Gastrocnemius medialis (tissue), 4 donors: ENCODE results near the gene EYA3. TPM values are rescaled to one million over a fixed set of nuclear protein-coding genes. Genes with fewer than 3 reads are reported as not detected.

Source experiments
- ATAC-seq, 2 donors: fragments of 150-250 bp; one replicate each; pipeline ENCODE4 v1.9.1; 2016
- DNase-seq, 2 donors: peaks; one replicate each; pipeline ENCODE4 v3.0.0-alpha.2; 2019
- H3K27ac ChIP-seq, 4 donors: fragments of 200-600 bp; sonication (generic); 1 replicate in 1 of 4; 2 replicates in 3 of 4; pipeline ENCODE4 v1.5.1; 2016 to 2018; ENCODE audit warnings: mild to moderate bottlenecking in 2 of 4, moderate library complexity in 1 of 4
- H3K27me3 ChIP-seq, 3 donors: fragments of 200-600 bp; sonication (generic) in 2 of 3; 1 replicate in 1 of 3; 2 replicates in 2 of 3; pipeline versions ENCODE4 v1.5.1 to v1.6.0; 2016 to 2019; ENCODE audit warnings: mild to moderate bottlenecking in 1 of 3, moderate library complexity in 1 of 3
- H3K36me3 ChIP-seq, 2 donors: fragments of 200-600 bp; sonication (generic) in 1 of 2; one replicate each; pipeline ENCODE4 v1.5.1; 2017 to 2018
- H3K4me1 ChIP-seq, 2 donors: fragments of 200-600 bp; sonication (generic) in 1 of 2; one replicate each; pipeline ENCODE4 v1.5.1; 2016 to 2017; ENCODE audit warnings: mild to moderate bottlenecking in 2 of 2
- H3K4me3 ChIP-seq, 4 donors: fragments of 200-600 bp; sonication (generic) in 3 of 4; 1 replicate in 1 of 4; 2 replicates in 3 of 4; pipeline ENCODE4 v1.5.1; 2016 to 2019; ENCODE audit warnings: mild to moderate bottlenecking in 2 of 4
- H3K9me3 ChIP-seq, 3 donors: fragments of 200-600 bp; sonication (generic) in 2 of 3; 1 replicate in 1 of 3; 2 replicates in 2 of 3; pipeline ENCODE4 v1.5.1; 2016 to 2019
- POLR2A ChIP-seq, 2 donors: fragments of 450-650 bp; IDR thresholded peaks; one replicate each; pipeline ENCODE4 v1.6.1; 2017; ENCODE audit warnings: antibody characterized with exemption in 2 of 2, mild to moderate bottlenecking in 2 of 2, moderate library complexity in 2 of 2
- in situ Hi-C, 4 donors: fragments of 200-750 bp; cut with MboI; loops; one replicate each; pipeline versions ENCODE4 v1.15.0 to v1.8.0; 2017; ENCODE audit warnings: low sequenced_read_pairs in 4 of 4
- intact Hi-C: fragments of 100-400 bp; cut with DNase I; formaldehyde crosslinking; loops from one replicate; pipeline ENCODE4 v1.15.1; 2023; ENCODE audit warnings: low total_unique reads
- total RNA-seq, 4 donors: library from RNA; depleted of rRNA; stranded (reverse); fragments of >200 nt; gene quantifications; one replicate each; pipeline versions ENCODE4 v1.1.0 to v1.2.3, GENCODE V29; 2016
- TF ChIP-seq, protein P1 (sequence below), 5 experiments: fragments of 450-650 bp in 3 of 5; fragments of 200-600 bp in 2 of 5; sonication (generic) in 2 of 5; IDR thresholded peaks in 4 of 5; conservative IDR thresholded peaks in 1 of 5; 1 replicate in 4 of 5; 2 replicates in 1 of 5; pipeline ENCODE4 v1.5.1; 2016 to 2019; ENCODE audit warnings: antibody characterized with exemption in 5 of 5, mild to moderate bottlenecking in 3 of 5, moderate library complexity in 3 of 5

The EYA3 gene
- total RNA-seq, 4 donors from 2014 or later: 9.2 to 19.5 (median 15.4) TPM

DNA sequence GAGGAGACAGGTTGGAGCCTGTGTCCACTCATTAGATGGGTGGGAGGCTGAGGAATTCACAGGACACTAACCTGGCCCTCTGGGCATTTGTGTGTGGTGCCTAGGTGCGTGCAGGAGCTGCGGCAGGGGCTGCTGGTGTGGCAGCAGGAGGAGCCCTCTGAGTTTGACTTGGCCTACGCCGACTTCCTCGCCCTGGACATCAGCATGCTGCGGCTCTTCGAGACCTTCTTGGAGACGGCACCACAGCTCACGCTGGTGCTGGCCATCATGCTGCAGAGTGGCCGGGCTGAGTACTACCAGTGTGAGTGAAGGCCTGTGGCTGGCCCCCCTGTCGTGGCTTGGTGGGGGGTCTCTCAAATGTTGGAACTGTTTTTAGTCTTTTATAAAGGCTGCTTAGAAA is 125.0 kb downstream of the EYA3 start:
- in situ Hi-C loops: no loop called here
- H3K36me3 ChIP-seq: peaks cover 0 to 14% of the 10 kb centered on the region in 2 donors
- H3K27me3 ChIP-seq: no peaks in the 10 kb centered on the region

DNA sequence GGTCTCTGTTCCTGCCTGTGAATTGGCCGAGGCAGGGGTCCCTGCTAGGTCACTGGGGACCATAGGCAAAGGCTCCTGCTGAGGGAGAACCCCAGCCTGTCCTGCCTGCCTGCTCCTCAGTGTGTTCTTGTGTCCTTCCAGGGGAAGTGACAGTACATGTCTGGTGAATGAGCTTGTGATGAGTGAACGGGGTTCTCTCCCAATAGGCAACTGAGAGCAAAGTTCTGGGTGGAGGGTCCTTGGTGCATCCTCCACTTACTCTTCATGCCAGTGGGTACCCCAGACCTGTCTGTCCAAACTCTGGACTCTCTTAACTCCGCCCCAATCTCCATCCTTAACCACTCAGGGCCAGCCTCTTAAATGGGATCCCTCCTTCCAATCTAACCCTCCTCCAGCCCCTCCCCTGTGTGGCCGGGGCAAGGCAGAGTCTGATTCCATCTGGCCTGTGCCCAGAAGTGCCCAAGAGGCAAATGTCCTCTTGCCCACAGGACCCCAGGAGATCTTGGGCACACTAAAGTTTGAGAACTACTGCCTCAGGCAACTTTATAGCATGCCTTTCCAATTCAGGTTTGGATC is 126.7 kb downstream of the EYA3 start:
- Histone ChIP-seq H3K27ac (peak overlapping the region in 3 of 4 donors; percentile 79 to 87 (median 84)), H3K27me3 (no peaks in the 10 kb centered on the region), H3K36me3 (peaks cover 0 to 14% of the 10 kb centered on the region in 2 donors), H3K4me3 (no peak overlapping the region), H3K4me1 (peaks cover 9 to 11% of the 10 kb centered on the region in 2 donors), H3K9me3 (no peaks in the 10 kb centered on the region)
- ATAC-seq (no peak), DNase-seq (no peak)
- in situ Hi-C loops: no loop called here
- intact Hi-C loops: loop anchor here (2.0 to 5.0 kb wide), 2 partner anchors 17 to 104 kb away; no protein-coding TSS in a partner anchor
- TF ChIP-seq POLR2A (IDR thresholded peaks at IDR 0.05): no peak
- TF ChIP-seq, protein P1, sequence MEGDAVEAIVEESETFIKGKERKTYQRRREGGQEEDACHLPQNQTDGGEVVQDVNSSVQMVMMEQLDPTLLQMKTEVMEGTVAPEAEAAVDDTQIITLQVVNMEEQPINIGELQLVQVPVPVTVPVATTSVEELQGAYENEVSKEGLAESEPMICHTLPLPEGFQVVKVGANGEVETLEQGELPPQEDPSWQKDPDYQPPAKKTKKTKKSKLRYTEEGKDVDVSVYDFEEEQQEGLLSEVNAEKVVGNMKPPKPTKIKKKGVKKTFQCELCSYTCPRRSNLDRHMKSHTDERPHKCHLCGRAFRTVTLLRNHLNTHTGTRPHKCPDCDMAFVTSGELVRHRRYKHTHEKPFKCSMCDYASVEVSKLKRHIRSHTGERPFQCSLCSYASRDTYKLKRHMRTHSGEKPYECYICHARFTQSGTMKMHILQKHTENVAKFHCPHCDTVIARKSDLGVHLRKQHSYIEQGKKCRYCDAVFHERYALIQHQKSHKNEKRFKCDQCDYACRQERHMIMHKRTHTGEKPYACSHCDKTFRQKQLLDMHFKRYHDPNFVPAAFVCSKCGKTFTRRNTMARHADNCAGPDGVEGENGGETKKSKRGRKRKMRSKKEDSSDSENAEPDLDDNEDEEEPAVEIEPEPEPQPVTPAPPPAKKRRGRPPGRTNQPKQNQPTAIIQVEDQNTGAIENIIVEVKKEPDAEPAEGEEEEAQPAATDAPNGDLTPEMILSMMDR (IDR thresholded peaks at IDR 0.05 in 4 of 5, conservative IDR thresholded peaks at IDR 0.05 in 1 of 5): no peak

More for the DNA sequence above, 125.0 kb downstream of the EYA3 start:
- H3K4me1 ChIP-seq: peaks cover 11 to 13% of the 10 kb centered on the region in 2 donors
- H3K9me3 ChIP-seq: no peaks in the 10 kb centered on the region
- no peak overlapping the region for H3K27ac ChIP-seq
- ATAC-seq: no peak
- TF ChIP-seq, protein P1 (IDR thresholded peaks at IDR 0.05 in 4 of 5, conservative IDR thresholded peaks at IDR 0.05 in 1 of 5): no peak
- no peak for TF ChIP-seq POLR2A (IDR thresholded peaks at IDR 0.05)
- no peak overlapping the region for H3K4me3 ChIP-seq
- intact Hi-C loops: loop anchor here (5.0 kb wide), 1 partner anchor 106 kb away; no protein-coding TSS in a partner anchor
- DNase-seq: no peak

DNA sequence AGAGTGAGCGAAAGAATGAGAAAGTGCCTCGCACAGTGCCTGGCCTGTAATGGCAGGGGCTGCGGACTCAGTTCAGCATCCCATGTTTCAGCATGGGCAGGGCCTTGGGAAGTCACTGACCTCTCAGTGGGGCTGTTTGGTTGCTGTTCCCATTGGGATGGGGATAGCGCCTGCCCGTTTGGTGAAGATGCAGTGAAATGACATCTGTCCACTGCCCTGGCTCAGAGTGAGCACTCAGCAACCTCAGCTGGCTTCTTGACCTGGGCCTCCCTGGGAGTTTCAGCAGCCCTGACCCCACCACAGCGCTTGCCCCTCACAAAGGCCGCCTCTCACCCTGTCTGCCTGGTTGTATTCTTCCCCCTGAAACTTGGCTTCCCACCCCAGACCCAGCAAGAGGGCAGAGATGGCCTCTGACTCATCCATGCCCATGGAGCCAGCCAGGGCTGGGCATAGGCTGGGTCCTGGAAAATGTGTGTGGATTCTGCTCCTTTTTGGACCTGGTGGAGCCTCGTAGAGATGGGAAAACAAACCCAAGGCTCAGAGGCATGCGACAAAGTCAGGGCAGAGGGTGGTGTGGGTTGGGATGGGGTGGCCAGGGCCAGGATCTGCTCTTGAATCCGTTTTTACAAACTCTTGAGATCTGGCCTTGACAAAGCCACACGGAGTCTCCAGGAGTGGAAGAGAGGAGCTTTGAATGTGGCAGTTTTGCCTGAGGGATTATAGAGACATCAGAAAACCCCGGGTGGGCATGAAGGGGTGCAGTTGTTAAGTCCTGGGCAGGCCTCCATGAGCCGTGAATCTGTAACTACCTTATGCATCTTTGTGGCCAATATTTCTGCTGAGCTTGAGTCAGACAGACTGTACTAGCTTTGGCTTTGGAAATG is 127.4 kb downstream of the EYA3 start:
- in situ Hi-C loops: no loop called here
- H3K27me3 ChIP-seq: no peaks in the 10 kb centered on the region
- H3K36me3 ChIP-seq: peaks cover 0 to 8% of the 10 kb centered on the region in 2 donors
- H3K27ac ChIP-seq: peak overlapping the region; percentile 78 to 87 (median 82)
- H3K9me3 ChIP-seq: no peaks in the 10 kb centered on the region
- peak overlapping the region in 3 of 4 donors; percentile 61 to 86 (median 71) for H3K4me3 ChIP-seq
- ATAC-seq: peak in 1 of 2 donors; percentile 23
- peaks cover 9 to 11% of the 10 kb centered on the region in 2 donors for H3K4me1 ChIP-seq
- intact Hi-C loops: loop anchor here (2.0 to 5.0 kb wide), 2 partner anchors 18 to 104 kb away; no protein-coding TSS in a partner anchor
- TF ChIP-seq POLR2A (IDR thresholded peaks at IDR 0.05): no peak
- TF ChIP-seq, protein P1 (IDR thresholded peaks at IDR 0.05 in 4 of 5, conservative IDR thresholded peaks at IDR 0.05 in 1 of 5): no peak
- no peak for DNase-seq

DNA sequence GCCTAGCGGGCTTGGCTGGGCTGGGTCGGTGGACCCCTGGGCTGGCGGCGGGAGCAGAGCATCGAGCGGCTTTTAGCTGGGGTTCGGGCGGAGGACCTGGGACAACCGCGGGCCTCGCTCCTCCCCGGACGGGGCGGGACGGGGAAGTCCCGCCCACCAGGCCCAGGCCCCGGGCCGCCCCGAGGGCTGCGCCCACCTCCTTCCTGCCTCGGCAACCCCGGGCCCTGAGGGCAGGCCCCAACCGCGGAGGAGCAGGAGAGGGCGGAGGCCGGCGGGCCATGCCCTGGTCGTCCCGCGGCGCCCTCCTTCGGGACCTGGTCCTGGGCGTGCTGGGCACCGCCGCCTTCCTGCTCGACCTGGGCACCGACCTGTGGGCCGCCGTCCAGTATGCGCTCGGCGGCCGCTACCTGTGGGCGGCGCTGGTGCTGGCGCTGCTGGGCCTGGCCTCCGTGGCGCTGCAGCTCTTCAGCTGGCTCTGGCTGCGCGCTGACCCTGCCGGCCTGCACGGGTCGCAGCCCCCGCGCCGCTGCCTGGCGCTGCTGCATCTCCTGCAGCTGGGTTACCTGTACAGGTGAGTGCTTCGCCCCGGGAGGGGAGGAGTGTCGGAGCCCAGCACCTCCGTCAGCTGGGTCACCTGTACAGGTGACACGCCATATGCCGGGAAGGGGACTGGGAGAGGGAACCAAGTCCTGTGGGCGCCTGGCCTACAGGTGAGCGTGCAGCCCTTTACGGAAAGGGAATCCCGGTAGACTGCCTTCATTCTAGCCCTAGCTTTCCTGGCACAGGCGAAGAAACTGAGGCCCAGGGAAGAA is 128.4 kb downstream of the EYA3 start, which contains the start of gene XKR8:
Gene XKR8 (plus strand): TSS at position 182 of the 812 bp plus-strand sequence. CDS start 97 bp downstream, at position 279.
- DNase-seq (peak; percentile 41 to 52), ATAC-seq (peak; percentile 73 to 86)
- Histone ChIP-seq H3K4me1 (peaks cover 9 to 11% of the 10 kb centered on the region in 2 donors), H3K4me3 (peak within 1 kb of the TSS; percentile 61 to 86 (median 78)), H3K27ac (peak within 1 kb of the TSS; percentile 78 to 87 (median 82)), H3K27me3 (no peaks in the 10 kb centered on the region), H3K9me3 (no peaks in the 10 kb centered on the region), H3K36me3 (peaks cover 0 to 8% of the 10 kb centered on the region in 2 donors)
- intact Hi-C loops: loop anchor here (2.0 to 5.0 kb wide), 2 partner anchors 19 to 103 kb away; no protein-coding TSS in a partner anchor
- peak; percentile 45 to 52 for TF ChIP-seq POLR2A (IDR thresholded peaks at IDR 0.05)
- TF ChIP-seq, protein P1 (IDR thresholded peaks at IDR 0.05 in 4 of 5, conservative IDR thresholded peaks at IDR 0.05 in 1 of 5): peak in 4 of 5 experiments; percentile 21 to 47 (median 25)
- in situ Hi-C loops: no loop called here
